Stimulated activated CD8-positive, alpha-beta memory T cell treated with anti-CD3 and anti-CD28 coated beads, Interleukin-12 subunit alpha, Interleukin-12 subunit beta, amount 100 ng/mL, for 24 hours (primary cell): ENCODE measurements around the gene SRGAP1.
"Not testable (repeated sequence)": the region's sequence is repeated elsewhere in the genome, so short reads cannot be mapped to it uniquely, and the experiment has no call there.

Source experiments
- DNase-seq: peaks from one replicate; pipeline ENCODE4 v3.0.0-alpha.2; 2020; ENCODE audit errors: extremely low read depth

The SRGAP1 gene

DNA sequence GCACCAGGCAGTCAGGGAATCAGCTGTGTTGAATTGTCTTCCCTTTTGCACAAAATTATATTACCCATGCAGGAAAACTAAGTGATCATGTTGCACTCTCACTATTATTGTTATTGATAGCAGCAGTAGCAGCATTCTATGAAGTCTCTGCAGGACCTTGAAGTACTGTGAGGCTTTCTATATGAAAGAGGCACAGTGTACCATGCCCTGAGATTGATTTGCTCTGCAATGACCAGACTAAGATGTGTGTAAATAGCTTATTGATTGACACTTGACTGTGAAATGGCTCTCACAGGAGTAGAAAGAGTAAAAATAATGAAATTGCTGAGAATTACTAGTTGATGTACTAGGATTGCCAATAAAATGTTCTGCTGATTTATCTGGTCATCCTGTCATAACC, 277.7 kb downstream of the SRGAP1 start:
- no peak for DNase-seq

DNA sequence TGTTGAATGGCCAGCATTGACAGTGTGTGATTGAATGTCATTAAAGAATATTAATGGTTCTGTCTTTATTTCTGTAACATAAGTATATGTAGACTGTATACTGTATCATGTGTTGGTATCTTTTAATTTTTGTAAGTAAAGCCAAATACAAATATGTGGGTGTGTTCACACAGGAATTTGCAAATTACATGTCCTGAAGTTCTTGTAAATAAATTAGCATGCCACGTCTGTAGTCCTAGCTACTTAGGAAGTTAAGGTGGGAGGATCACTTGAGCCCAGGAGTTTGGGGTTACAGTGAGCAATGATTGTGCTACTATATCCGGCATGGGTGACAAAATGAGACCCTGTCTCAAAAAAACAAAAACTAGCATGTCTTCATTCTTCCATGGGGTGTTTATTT, 278.5 kb downstream of the SRGAP1 start:
- no peak for DNase-seq

DNA sequence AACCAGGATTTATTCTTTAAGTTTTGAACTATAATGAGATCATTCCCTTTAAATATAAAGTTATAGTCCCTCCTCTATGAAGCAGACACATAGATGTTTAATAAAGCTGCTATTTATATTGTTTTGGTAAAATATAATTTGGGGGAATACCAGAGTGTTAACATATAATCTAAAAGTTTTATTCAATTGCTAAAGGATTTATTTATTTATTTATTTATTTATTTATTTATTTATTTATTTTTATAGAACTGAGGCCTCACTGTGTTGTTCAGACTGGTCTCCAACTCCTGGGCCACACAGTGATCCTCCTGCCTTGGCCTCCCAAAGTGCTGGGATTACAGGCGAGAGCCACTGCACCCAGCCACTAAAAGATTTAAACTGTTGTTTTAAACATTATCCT, 278.9 kb downstream of the SRGAP1 start:
- no peak for DNase-seq

DNA sequence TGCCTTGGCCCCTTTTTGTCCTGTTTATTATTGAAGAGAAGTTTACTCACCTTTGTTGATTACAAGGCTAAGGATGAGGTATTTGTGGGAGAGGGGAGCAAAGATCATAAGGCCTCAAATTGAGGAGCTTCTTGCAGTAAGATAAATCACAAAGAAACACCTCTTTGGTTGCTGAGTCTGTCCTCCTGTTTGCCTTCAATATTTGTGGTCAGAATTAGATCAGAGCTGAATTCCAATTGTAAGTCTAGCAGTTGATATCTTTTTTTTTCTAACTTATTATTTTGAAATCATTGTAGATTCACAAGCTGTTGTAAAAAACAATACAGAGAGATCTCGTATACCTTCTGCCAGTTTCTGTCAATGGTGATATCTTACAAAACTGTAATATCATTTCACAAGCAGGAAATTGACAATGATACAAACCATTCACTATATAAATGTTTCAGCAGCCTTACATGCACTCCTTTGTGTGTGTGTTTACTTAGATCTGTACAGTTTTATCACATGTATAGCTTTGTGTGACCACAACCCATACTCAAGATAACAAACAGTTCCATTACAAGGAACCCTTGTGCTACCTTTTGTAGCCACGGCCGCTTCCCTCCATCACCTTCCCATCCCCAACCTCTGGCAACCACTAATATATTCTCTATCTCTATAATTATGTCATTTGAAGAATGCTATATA, 280.2 kb downstream of the SRGAP1 start:
- DNase-seq, result no peak

DNA sequence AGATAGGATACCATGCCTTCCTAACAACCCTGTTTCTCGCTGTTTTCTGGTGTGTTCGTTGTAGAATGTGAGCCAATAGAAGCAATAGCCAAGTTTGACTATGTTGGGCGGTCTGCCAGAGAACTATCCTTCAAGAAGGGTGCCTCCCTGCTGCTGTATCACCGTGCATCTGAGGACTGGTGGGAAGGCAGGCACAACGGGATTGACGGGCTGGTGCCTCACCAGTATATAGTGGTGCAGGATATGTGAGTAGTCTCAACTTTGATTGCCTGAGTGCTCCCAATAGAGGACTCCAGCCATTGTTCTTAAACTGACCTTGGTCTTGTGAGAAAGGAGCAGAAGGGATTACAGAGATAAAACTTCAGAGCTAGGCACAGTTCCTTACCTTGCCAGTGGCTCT, 281.4 kb downstream of the SRGAP1 start:
- no peak for DNase-seq

DNA sequence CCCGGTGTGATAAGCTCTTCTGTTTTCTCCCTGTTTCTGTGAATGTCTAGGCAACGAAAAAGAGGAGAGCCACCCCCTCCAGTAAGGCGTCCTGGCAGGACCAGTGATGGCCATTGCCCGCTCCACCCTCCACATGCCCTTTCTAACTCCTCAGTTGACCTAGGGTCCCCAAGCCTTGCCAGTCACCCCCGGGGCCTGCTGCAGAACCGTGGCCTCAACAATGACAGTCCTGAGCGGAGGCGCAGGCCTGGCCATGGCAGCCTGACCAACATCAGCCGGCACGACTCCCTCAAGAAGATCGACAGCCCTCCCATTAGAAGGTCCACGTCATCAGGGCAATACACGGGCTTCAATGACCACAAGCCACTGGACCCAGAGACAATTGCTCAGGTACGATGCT, 283.3 kb downstream of the SRGAP1 start:
- DNase-seq, result no peak

DNA sequence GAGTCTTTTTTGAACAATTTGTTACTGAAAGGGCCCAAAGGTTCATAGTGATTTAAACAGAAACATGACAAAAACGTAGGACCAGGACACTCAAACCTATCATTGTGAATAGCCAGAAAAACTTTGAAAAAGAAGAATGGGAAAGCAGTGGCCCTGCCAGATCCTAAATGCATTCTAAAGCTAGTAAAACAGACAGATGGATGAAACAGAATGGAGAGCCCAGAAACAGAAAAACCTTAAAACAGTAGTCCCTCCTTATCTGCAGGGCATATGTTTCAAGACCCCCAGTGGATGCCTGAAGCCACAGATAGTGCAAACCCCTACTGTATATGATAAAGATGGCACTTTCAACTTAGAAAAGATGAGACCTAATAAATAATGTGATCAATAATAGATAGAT, 283.9 kb downstream of the SRGAP1 start:
- DNase-seq, result no peak

DNA sequence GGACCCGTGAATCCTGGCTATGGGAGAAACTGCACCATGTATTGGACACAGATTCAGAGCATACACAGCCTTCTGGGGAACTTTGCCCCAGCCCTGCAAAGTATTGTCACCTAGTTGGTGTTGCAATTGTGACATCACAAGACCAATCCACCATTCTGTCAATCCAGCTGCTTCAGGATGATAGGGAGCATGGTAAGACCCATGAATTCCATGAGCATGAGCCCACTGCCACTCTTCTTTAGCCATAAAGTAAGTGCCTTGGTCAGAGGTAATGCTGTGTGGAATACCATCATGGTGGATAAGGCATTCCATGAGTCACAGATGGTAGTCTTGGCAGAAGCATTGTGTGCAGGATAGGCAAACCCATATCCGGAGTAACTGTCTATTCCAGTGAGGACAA, 286.0 kb downstream of the SRGAP1 start:
- not testable (repeated sequence) for DNase-seq

DNA sequence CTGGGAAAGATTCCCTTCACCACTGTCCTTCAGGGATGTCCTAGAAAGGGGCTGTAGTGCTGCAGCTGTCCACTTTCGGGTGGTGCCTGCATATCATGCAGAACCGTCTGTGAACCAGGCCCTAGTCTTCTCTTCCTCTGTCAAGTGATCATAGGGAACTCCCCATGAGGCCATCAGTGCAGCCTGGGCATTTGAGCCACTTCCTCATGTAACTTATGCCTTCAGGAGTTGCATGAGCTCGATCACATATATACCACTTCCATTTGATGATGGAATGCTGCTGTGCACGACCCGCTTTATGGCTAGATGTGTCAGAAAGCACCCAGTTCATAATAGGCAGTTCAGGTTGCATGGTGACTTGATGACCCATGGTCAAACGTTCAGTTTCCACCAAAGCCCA, 287.0 kb downstream of the SRGAP1 start:
- DNase-seq, result not testable (repeated sequence)

DNA sequence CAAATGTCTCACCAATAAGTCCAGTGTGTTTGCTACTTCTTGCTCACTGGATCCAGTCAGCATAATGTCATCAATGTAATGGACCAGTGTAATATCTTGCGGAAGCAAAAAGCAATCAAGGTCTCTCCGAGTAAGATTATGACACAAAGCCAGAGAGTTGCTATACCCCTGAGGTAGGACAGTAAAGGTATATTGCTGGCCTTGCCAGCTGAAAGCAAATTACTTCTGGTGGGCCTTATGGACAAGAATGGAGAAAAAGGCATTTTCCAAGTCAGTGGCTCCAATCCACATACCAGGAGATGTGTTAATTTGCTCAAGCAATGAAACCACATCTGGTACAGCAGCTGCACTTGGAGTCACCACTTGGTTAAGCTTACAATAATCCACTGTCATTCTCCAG, 288.2 kb downstream of the SRGAP1 start:
- DNase-seq, result not testable (repeated sequence)

DNA sequence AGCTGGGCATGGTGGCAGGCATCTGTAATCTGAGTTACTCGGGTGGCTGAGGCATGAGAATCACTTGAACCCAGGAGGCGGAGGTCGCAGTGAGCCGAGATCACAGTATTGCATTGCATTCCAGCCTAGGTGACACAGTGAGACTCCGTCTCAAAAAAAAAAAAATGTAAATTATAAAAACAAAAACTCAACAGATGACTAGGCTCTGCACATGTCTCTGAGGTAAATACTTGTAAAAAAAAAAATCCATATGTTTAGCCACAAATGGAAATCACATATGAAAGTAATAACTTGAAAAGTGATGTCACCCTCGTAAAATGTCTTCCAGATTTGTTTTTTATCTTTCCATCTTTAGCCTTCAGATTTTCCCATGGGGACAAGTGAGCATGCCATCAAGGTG, 292.6 kb downstream of the SRGAP1 start:
- DNase-seq, result no peak

DNA sequence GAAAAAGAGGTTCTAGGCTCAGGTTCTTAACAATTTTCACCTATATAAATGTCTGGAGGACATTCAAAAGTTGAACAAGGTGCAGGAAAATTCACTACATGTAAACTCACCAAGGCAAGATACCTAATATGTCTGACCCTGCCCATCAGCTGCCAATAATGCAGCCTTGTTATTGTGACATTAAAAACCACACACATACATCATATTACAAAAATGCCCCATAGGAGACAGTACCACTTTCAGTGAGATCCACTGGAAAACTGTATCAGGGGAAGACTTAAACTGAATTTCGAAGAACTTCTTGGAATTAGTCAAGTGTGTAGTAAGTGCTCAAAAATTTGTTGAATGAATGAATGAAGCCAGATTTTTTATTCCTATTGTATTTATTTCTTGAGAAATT, 294.5 kb downstream of the SRGAP1 start:
- no peak for DNase-seq

DNA sequence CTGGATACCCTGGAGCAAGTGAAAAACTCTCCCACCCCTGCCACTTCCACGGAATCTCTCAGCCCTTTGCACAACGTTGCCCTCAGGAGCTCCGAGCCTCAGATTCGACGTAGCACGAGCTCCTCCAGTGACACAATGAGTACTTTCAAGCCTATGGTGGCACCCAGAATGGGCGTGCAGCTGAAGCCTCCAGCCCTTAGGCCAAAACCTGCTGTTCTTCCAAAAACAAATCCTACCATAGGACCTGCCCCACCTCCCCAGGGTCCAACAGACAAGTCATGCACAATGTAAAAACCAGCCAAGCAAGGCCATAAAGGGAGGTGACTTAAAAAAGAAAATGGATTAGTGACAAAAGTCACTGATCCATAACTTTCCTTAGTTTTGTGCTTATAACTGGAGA, 297.9 kb downstream of the SRGAP1 start:
- DNase-seq, result no peak

DNA sequence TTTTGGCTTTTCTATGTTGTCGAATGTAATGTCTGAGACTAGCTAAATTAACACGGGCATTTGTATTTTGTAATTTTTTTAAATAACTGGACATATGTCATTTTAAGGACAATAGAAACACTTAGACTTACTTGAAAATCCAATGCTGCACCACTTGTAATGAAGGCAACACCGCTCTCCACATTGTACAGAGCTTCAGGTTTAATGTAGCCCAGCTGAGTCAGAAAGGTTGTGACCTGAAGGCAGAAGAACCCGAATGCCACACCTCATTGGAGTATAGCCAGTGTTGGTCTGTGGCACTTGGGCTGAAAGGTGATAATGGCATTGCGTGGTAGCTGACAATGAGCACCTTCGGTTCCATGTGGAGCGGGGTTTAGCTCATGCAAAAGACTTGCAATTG, 298.3 kb downstream of the SRGAP1 start:
- DNase-seq, result no peak

DNA sequence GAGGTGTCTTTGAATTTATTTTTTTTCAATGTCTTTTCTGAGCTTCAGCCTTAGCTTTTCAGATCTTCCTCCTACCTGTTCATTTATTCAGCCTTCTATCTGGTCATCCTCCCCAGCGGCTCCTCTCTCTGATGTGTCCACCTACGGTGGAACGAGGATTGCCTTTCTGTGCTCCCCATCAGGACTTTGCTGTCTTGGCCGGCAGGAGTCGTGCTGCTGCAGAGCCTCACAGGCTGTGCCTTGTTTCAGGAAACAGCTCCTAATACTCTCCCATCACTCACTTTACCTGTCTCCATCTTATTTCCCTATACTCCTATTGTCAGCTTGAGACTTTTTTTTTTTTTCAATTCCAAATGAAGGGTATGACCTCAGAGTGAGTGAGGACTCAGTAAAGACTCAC, 300.7 kb downstream of the SRGAP1 start:
- no peak for DNase-seq

DNA sequence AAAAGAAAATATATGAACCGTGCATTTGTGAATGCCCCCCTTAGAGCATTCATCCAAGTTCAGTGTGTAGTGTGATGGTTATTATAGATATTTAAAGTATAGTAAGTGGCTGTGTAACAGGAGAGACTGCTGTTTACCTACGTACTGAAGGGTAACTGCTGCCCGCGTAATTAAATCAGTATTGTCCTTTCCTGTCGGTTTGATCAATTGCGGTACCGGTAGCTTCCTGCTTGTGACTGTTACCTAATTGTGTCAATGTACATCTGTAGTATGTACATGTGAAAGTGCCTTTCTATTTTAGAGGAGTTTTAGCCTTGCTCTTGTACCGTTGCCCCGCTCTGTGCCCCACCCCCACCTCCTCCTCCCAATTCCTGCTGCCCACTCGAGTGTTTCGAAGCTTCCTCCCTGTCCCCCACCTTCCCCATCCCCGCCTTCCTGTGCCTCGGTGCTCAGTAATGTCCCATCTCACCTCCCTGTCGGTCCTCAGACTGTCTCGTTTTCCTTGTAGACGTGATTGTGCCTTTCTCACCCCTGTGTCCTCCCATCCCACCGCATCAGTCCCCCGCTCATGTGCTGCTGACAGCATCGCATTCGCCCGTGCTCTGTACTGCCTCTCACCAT, 302.6 kb downstream of the SRGAP1 start:
- DNase-seq, result no peak

DNA sequence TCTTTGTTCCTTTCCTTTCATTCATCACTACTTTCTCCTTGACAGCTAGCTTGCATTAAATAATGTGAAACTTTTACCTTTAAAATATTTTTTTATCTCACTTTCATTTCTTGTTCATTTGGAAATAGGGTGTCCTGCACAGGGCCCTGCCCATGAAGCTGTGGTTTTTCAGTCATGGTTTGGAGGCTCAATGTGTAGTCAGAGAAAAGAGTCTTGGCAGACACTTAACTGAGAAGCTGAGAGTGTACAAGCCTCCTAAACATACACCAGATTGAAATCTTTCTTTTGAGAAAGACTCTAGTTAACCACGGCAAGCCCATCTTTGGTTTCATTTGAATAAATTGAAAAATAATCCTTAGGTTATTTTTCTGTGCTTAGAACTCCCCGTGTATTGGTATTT, 303.4 kb downstream of the SRGAP1 start:
- DNase-seq, result no peak

DNA sequence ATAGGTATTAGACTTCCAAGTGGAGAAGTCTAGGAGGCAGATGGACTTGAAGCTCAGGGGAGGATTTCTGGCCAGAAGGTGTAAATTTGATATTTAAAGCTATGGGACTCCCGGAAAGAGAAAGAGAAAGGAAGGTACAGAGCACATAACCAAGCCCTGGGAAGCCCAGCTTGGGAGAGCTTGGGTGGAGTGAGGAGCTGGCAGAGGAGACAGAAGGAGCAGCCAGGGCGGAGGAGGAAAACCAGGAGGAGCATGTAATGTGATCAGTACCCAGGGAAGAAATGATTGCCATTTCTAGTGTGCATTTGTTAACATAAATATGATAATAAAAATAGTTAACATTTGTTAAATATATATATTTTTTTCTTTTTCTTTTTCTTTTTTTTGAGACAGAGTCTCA, 310.2 kb downstream of the SRGAP1 start:
- no peak for DNase-seq

DNA sequence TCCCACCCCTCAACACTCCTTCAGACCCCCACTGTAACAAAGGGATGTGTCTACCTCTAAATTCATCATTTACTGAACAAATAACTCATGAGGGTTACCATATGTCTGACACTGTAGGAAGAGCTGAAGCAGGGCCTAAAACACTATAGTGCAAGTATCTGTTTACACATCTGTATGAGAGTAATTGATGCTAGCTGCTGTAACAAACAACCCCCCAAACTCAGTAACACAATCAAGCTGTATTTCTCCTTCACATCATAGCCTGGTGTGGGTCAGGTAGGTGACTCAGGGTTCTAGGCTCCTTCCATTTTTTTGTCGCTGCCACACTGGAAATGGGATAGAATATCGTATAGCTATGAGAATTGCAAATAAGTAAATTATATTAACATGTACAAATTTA, 312.6 kb downstream of the SRGAP1 start:
- DNase-seq, result no peak

DNA sequence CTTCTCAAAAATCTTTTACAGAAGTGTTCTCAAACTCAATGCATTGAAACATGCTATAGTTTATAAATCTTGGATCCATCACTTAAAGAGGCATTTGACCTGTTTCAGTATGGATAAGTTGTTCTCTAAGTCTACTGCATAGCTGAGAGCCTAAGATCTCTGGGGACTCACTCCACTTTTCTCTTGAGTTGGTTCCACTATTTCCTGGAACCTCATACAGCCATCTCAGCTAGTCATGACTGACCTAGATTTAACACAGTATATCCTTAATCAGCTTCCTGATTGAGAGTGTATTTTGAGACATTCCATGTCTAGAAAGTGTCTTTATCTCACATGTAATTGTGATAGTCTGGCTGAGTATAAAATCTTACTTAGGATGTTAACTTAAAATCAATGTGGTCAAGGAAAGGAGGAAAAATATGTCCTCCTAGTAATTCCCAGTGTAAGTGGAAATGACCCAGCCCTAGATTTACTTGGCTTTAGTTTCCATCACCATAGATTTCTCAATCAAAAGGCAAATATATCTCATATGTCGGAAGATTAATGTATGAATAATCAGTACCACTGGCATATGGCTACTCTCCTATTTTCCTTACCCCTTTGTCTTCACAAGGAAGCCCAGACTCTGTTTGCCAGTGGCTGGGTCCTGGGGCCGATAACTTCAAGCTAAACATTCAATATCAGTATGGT, 315.7 kb downstream of the SRGAP1 start:
- DNase-seq, result no peak

DNA sequence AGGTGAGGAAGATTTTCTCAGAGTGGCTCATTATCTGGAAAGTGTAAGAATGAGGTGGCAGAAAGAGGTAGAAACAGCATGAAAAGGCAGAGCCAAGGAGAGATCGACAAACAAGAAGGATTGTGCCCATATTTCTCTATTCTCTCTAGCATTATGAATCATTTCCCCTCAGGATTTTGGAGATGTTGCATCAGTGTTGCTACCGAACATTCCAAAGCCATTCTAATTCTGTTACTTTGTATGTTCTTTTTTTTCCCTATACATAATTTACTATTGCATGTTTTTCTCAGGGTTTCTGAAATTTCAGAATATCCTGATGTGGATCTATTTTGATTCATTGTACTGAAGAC, 316.2 kb downstream of the SRGAP1 start:
- no peak for DNase-seq

DNA sequence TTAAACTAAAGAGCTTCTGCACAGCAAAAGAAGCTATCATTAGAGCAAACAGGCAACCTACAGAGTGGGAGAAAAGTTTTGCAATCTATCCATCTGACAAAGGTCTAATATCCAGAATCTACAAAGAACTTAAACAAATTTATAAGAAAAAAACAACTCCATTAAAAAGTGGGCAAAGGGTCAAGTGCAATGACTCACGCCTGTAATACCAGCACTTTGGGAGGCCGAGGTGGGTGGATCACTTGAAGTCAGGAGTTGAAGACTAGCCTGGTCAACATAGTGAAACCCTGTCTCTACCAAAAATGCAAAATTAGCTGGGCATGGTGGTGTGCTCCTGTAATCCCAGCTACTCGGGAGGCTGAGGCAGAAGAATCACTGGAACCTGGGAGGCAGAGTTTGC, 322.1 kb downstream of the SRGAP1 start:
- DNase-seq, result not testable (repeated sequence)

DNA sequence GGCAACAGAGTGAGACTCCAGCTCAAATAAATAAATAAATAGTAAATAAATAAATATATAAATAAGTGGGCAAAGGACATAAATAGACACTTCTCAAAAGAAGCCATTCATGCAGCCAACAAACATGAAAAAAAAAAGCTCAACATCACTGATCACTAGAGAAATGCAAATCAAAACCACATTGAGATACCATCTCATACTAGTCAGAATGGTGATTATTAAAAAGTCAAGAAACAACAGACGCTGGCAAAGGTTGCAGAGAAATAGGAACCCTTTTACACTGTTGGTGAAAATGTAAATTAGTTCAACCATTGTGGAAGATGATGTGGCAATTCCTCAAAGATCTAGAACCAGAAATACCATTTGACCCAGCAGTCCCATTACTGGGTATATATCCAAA, 322.5 kb downstream of the SRGAP1 start:
- not testable (repeated sequence) for DNase-seq
